CD4-positive, alpha-beta T cell treated with Interleukin-4 for 1 hour (primary cell): ENCODE data around the gene PHRF1.

Experiments used
- DNase-seq, 2 donors: peaks; one replicate each; pipeline ENCODE4 v3.0.0-alpha.2; 2020 to 2022

PHRF1 gene

DNA sequence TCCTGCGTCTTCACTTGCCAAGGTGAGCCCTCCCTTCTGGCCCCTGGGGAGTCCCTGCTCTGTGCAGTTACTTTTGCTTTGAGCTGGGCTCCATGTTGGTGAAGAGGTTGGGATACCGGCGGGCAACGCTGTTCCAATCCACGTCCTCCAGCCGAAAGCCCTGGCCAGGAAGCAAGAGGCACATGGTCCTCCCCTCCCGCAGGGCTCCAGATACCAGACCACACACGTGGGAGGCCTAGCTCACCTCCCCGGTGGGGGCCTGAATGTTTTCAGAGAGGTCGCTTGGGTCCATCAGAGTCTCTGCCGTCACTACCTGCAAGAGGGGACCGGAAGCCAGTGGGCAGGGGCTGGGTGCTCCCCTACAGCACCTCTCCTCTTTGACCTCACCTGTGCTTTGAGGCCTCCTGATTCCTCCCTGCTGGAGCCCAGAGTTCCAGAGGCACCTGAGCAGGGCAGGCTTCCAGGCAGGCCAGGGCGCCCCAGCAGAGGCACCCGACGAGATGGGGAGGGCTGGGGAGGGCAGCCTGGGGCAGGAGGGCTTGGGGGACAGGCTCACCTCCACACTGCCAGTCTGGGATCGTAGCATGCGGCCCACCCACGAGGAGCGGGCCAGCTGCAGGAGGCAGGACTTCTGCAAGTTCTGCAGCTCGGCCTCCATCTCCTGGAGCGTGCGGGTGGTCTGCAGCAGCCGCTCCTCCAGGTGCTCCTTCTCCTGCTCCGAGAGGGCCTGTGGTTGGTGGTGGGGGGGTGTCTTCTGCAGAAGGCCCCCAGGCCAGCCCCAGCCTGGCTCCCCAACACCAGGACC, 18.7 kb upstream of the PHRF1 start:
- DNase-seq = no peak

DNA sequence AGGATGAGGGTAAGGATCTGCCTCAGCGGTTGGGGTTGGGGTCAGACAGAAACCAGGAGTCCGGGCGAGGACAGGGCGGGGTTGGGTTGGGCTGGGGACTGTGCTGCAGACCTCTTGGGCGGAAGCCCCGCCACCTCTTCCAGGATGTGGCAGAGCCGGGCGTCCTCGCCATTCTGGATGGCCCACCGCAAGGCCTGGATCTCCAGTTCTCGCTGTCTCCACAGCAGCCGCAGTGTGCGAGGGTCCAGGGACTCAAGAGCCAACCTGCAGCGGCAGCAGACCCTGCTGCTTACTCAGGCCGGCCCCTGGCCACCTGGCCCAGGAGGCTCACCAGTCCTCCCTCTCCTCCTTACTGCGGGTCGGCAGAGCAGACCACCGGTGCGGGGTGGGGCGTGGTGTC, 17.8 kb upstream of the PHRF1 start:
- DNase-seq = no peak

DNA sequence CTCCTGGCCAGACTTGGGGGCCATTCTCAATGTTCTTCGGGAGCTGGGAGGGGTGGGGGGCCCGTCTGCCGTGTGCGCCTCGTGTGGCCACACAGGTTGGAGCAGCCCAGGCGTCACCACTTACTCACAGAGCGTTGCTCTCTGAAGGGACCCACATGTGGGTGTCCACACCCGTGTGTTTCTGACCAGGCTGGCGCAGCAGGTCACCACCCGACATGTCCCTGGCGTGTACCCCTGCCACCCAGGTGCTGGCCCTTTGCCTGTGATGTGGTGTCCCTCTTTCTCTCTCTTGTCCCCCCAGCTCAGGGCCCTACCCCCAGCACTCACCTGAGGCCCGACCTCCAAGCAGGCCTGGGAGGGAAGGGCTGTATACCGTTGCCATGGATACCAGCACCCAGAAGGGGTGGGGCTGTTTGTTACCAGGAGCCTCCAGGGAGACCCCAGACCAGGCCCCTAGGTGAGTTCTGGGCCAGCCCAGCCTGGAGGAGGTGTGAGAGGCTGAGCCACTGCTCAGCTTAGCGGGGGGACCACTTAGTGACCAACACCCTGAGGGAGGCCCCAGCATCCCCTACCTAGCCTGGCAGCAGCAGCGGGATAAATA, 17.1 kb upstream of the PHRF1 start:
- DNase-seq = no peak

DNA sequence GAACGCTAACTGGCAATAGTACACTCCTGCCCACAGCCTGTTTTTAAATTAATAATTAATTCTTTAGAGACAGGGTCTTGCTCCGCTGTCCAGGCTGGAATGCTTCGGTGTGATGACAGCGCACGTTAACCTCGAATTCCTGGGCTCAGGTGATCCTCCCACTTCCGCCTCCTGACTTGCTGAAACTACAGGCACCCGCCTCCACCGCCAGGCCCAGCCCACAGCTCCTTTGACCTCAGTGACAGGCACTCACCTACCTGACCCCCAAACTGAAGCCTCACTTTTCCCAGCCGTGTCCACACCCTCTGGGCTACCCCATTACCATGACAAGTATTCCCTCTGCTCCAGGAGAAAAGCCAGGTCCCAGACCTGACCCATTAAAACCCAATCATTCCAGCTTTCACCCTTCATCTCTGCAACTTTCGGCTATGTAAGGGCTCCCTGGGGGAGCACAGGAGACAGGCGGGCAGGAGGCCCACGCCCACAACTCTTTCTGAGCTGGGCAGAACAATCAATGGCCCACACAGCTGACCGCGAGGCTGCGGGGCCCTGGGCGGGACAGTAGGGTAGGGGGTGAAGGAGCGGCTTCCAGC, 16.5 kb upstream of the PHRF1 start:
- no peak for DNase-seq

DNA sequence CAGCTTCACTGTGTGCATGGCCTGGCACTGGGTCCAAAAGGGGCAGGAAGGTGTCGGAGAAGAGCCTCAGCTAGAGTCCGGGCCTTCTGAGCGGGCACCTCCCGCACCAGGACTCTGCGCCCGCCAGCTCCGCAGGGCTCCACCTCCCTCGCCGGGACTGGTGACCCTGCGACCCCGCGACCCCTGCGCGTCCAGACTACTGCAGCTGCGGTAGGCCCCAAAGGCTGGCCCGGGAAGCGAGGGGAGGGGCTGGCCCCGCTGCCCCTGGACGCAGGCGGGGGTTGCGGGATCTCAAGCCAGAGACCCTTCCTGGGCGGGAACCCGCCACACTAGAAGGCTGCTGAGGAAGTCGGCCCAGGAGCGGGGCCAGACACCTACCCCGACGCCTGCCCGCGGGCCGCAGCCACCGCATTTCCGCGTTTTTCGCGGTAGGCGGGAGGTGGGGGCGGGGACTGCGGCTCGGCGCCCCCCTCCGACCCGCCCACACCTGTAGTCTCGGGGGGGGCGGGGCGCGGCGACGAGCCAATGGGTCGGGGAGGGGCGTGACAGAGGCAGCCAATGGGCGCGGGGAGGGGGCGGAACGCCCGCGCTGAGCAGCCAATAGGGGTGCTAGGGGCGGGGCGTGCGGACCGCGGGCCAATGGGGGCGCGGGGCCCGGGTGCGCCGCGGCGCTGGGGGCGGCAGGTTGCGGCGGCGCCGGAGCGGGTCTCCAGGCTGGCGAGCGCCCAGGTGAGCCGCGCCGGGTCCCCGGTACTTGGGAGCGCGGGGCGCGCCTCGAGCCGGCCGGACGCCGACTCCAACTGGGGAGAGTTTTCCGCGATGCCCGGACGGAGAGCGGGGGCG, 15.7 kb upstream of the PHRF1 start, which contains the start of the genes LMNTD2 and RASSF7:
LMNTD2 (minus strand) TSS at position 434 of the 843 bp plus-strand sequence; CDS start at position 412, 22 bp downstream.
RASSF7 (plus strand) TSS at position 666 of the 843 bp plus-strand sequence. CDS start 799 bp downstream, outside the sequence.
- peak; percentile 93 to 96 for DNase-seq

DNA sequence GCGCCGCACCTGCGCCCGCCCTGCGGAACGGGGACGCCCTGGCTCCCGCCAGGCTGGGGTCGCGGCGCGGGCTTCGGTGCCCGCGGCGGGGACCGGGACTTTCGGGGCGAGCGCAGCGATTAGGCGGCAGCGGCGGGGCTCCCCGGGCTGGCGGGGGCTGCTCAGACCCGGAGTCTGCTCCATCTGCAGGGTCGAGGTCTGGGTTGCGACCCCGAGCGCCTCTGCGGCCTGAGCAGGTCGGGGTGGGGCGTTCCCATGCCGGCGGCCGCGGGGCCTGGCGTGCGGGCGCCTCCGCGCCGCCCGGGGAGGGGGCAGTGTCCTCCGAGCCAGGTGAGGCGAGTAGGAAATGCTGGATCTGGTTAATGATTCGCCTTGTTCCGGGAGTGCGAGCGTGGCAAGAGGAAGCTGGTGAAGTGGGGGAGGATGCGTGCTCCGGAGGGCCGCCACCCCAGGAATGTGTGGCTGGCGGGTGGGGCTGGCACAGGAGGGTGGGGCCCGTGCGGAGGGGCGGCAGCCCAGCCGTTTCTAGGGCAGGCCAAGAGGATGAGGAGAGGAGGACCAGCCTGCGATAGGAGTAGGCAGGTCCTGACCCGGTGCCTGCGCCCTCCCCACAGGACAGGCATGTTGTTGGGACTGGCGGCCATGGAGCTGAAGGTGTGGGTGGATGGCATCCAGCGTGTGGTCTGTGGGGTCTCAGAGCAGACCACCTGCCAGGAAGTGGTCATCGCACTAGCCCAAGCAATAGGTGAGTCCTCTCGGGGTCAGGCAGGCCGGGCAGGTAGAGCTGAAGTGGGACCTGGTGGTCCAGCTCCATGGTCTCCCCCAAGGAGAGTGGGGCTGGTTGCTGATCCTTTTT, 14.9 kb upstream of the PHRF1 start:
- DNase-seq = peak in 1 of 2 donors; percentile 30

DNA sequence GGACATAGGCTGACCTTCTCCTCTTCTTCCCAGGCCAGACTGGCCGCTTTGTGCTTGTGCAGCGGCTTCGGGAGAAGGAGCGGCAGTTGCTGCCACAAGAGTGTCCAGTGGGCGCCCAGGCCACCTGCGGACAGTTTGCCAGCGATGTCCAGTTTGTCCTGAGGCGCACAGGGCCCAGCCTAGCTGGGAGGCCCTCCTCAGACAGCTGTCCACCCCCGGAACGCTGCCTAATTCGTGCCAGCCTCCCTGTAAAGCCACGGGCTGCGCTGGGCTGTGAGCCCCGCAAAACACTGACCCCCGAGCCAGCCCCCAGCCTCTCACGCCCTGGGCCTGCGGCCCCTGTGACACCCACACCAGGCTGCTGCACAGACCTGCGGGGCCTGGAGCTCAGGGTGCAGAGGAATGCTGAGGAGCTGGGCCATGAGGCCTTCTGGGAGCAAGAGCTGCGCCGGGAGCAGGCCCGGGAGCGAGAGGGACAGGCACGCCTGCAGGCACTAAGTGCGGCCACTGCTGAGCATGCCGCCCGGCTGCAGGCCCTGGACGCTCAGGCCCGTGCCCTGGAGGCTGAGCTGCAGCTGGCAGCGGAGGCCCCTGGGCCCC, 14.1 kb upstream of the PHRF1 start:
- no peak for DNase-seq

DNA sequence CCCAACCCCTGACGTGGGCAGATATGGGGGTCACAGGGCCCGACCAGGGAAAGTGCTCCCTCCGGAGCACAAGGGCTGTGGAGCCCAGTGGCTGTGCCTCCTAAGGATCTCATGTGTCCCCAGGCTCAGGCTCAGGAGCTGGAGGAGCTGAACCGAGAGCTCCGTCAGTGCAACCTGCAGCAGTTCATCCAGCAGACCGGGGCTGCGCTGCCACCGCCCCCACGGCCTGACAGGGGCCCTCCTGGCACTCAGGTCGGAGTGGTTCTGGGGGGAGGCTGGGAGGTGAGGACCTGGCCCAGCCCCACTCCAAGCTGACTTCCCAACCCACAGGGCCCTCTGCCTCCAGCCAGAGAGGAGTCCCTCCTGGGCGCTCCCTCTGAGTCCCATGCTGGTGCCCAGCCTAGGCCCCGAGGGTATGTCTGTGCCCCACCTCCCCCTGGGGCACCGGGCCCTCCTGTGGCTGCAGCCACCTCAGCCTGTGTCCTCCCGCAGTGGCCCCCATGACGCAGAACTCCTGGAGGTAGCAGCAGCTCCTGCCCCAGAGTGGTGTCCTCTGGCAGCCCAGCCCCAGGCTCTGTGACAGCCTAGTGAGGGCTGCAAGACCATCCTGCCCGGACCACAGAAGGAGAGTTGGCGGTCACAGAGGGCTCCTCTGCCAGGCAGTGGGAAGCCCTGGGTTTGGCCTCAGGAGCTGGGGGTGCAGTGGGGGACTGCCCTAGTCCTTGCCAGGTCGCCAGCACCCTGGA, 13.0 kb upstream of the PHRF1 start:
- DNase-seq = no peak

DNA sequence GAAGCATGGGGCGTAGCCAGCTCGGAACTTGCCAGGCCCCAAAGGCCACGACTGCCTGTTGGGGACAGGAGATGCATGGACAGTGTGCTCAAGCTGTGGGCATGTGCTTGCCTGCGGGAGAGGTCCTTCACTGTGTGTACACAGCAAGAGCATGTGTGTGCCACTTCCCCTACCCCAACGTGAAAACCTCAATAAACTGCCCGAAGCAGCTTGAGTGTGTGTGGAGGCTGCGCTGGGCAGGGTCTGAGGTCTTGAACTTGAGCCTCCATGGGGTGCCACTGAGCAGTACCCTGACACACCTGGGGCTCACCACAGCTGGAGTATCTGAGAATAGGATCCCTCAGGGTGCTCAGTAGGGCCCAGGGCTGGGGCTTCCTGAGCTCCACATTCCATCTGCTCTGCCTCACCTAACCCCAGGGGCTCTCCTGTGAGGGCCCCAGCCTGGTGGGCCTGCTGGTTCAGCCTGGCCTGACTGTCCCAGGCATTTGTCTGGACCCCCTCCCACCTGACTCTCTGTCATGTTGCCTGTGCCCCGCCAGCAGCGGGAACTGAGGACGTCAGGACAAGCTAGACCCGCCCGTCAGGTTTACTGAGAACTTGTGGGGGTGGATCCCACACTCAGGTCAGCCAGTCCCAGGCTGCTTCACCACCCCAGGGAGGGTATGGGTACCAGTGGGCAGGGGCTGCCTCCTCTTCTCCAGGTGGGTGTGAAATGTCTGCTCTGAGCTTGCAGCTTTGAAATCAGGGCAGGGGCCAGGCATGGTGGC, 12.3 kb upstream of the PHRF1 start:
- no peak for DNase-seq

DNA sequence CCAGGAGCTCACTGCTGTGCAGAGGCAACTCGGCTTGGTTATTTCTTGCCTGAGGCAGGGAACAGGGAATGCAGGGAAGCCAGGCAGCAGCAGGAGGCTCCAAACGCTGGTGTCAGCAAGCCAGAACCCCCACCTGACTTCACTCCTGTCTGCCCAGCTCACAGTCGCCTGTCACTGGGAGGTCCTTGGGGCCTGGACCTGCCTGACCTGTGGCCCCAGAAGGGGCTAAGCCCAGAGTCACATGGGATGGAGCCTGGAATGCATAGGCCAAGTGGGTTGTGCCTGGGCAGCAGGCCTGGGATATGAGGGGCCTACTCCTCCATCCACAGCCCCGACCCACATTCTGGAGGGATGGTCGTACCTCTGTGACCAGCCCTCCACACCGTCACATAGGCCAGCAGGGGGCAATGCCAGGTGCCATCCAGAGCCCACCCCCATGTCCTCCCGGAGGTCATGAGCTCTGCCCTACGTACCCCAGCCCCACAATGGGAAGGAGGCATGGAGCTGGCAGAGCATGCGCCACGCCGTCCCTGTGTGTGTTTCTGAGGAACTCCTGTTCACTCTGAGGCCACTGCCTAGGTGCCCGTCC, 10.3 kb upstream of the PHRF1 start:
- no peak for DNase-seq

DNA sequence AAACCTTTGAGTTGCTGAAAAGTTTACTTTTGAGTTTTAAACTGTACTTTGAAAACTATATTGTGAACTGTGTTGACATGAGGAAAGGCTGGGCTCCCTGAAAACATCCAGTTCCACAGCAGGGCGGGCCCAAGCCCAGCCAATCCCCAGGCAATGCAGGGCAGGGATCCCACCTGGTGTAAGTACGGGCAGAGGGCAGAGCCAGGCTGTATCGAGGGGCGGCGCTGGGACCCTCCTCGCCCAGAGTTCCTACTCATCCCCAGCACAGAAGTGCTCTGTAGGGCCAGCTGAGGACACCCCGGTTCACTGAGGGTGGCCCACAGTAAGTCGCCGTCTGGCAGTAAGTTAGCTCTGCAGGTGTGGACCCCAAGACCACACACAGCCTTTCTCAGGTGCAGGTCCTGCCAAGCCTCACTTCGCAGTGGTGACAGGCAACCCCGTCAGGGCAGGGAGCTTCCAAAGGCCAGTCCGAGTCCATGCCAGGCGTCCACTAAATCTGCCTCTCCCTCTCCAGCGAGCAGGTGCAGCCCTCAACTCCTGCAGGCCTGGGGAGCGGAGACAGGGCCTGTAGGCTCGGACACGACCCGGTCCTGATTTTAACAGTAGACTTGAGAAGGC, 9.2 kb upstream of the PHRF1 start:
- DNase-seq = no peak

DNA sequence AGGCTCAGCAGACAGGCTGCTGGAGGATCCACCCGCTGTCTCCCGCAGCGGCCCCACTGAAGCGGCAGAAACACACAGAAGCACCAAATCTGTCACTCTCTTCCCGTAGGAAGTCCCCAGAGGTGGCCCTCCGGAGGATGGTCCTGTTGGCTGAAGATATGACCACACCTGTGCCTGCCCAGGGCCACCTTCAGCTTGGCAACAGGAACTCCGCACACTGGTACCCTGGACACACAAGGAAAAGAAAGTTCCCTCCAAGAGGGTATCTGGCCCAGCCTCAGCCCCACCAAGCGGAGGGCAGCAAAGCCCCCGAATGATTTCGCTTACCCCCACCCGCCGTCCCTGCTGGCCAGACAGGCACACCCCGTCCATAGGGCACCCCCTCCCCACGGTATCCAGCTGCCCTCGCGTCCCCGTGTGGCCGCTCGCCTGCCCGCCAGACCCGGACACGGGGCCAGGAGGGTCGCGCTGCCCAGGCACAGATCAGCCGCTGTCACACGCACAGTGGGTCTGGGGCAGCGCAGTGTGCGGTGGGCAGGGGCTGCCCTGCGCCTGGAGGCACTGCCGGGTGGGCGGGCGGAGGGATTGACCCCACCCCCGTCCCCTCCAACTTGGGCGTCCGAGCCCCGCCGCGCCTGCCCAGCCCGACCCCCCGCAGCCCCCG, 8.5 kb upstream of the PHRF1 start:
- DNase-seq = no peak

DNA sequence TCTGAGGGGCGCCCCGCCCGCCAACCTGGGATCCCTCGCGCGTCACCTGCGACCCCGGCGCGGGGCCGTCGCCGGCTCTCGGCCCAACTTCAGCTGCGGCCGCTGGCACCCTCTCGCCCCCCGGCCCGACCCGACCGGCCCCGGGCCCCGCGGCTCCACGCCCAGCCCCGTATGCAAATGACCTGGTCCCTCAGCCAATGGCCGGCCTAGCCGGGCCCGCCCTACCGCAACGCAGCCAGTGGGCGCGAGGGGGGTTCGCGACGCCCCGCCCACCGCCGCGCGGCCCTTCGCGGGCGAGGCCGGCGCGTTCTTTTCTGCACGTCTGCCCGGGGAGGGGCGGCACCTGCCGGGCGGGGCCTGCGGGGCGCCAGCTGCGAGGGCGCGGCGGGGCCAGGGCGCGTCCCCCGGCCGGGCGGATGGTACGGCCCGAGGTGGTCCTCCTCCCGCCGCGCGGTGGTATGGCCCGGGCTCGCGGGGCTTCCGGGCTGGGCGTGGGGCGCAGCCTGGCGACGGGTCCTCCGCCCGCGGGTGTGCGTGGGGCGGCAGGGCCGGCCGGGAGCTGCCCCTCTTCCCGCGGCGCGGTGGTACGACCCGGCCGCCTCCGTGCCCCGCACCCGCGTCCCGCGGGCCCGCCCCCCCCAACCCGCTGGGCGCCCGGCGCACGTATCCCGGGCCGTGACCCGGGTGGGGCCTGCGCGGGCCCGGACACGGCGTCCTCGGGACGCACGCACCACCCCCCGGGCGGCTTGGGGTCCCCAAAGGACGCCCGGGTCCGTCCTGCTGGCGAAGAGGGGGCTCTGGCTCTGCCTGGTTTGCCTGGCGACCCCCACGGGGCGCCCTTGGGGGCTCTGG, 7.7 kb upstream of the PHRF1 start:
- peak; percentile 94 to 95 for DNase-seq

DNA sequence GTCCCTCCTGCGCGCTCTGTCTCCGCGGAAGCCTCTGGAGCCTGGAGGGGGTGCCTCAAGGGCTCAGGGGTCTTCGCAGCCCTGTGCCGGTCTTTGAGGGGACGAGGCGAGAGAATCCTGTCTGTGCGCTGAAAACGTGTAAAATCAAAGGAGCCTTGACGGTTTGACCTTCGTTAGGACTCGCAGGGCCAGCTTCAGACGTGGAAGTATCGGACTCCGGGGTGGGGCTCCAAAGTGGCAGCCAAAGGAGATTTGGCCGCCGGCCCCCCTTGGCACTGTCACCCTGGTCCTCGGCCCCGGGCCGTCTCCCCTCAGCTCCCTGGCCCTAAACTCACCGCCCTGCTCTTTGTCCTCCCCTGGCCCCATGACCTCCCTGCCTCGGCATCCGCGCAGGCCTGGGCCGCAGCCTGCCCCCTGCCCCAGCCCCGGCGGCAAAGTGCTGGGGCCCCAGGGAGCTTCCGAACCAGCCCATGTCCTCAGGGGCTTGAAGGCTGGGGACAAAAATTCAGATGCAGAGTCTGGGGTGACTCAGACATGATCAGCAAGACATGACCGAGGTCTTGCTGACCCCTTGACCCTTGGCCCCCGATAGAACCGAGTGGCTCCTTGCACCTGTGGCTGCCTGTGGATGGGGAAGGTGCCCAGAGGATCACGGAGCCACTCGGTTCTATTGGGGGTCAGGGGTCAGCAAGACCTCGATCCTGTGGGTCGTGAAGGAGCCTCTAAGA, 6.9 kb upstream of the PHRF1 start:
- no peak for DNase-seq

DNA sequence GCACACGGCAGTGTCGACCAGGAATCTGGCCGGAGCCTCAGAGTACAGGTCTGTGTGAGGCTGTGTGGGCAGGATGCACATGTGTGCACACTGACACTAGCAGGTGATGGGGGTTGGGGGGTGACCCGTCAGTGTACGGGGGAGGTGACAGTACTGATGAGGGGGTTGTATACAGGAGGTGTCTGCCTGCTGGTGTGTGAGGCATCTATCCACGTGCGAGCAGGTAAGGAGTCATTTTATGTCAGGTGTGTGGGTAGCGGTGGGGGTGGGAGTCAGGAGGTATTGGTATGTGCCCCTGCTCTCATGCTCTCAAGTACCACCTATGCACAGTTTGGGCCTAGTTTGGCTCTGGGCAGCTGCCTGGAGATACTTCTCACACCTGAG, 4.5 kb upstream of the PHRF1 start:
- no peak for DNase-seq

DNA sequence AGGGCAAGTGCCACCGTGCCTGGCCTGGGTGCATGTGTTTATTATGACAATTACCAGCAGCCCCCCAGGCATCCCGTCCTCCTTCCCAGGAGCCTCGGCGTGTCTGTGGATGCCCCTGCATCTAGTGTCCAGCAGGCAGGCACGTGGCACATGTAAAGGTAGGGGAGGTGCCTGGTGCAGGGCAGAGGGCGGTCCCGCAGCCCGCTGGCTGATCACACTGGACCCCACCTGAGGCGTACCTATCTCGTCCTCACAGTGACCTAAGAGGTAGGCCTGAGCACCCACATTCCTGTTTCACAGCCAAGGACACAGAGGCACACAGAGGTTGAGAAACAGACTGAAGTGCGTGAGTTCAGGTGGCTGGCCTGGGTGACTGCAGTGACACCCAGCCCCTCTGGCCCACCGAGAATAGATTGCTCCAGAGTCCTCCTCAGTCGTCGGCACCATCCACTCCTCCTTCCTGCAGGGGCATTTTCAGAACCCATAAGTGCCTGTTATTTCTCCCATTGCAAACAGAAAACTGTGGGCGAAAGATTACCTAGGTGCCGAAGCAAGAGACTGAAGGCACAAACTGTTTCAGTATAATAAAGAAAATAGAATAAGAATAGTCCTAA, 3.0 kb upstream of the PHRF1 start:
- no peak for DNase-seq
